SK-N-SH (cell line): ENCODE data around the gene NRCAM. TPM values are rescaled to one million over a fixed set of nuclear protein-coding genes. Genes with fewer than 3 reads are reported as not detected.

ENCODE experiments used
- CTCF ChIA-PET: fragments of 300-600, 350-600 bp; formaldehyde crosslinking; extraction: SDS; loops from one replicate; lab custom pipeline; 2021; lab: Yijun Ruan, JAX
- POLR2A ChIA-PET: fragments of 350-600 bp; sonication (Branson Sonifier 250); formaldehyde crosslinking; extraction: SDS; loops from one replicate; lab custom pipeline; 2020; ENCODE audit warnings: antibody characterized with exemption, inconsistent platforms; lab: Yijun Ruan, JAX
- DNase-seq: peaks from one replicate; pipeline ENCODE4 v3.0.0; 2012
- H2AFZ ChIP-seq: fragments of 200-600 bp; sonication (generic); 2 replicates; pipeline ENCODE4 v1.8.1; 2016; ENCODE audit warnings: antibody characterized with exemption, mild to moderate bottlenecking, low read depth
- H3F3A ChIP-seq: fragments of 200-600 bp; sonication (generic); replicated peaks from 2 replicates; pipeline ENCODE3; 2016; ENCODE audit warnings: antibody characterized with exemption, mild to moderate bottlenecking; ENCODE audit not compliant: insufficient read depth
- H3K27ac ChIP-seq, 2 experiments: fragments of 200-500 bp in 1 of 2; fragments of 200-600 bp in 1 of 2; sonication (Bioruptor generic) in 1 of 2; sonication (generic), shearing (Covaris generic) in 1 of 2; 2 replicates each; pipeline versions ENCODE4 v1.5.1 to v1.6.1; 2014 to 2016; ENCODE audit warnings: low read depth in 2 of 2, inconsistent platforms in 1 of 2, low read length in 1 of 2, mild to moderate bottlenecking in 1 of 2, mixed read lengths in 1 of 2
- H3K27me3 ChIP-seq: fragments of 200-600 bp; sonication (generic), shearing (Covaris generic); 2 replicates; pipeline ENCODE4 v1.6.1; 2016; ENCODE audit warnings: mixed run types; ENCODE audit not compliant: insufficient read depth
- H3K36me3 ChIP-seq, 2 experiments: fragments of 200-500 bp in 1 of 2; fragments of 200-600 bp in 1 of 2; sonication (Bioruptor generic) in 1 of 2; sonication (generic) in 1 of 2; replicated peaks in 1 of 2; 2 replicates each; pipeline versions ENCODE3 to v1.5.1; 2014 to 2016; ENCODE audit warnings: low read length in 1 of 2, mild to moderate bottlenecking in 1 of 2; ENCODE audit not compliant: insufficient read depth in 2 of 2, control insufficient read depth in 1 of 2
- H3K4me1 ChIP-seq, 2 experiments: fragments of 200-500 bp in 1 of 2; fragments of 200-600 bp in 1 of 2; sonication (Bioruptor generic) in 1 of 2; sonication (generic), shearing (Covaris generic) in 1 of 2; 2 replicates each; pipeline versions ENCODE4 v1.5.1 to v1.6.1; 2014 to 2016; ENCODE audit warnings: low read depth in 1 of 2, low read length in 1 of 2, mixed run types in 1 of 2; ENCODE audit not compliant: insufficient read depth in 2 of 2, control insufficient read depth in 1 of 2
- H3K4me2 ChIP-seq: fragments of 200-600 bp; sonication (generic), shearing (Covaris generic); 2 replicates; pipeline ENCODE4 v1.6.1; 2017; ENCODE audit warnings: mixed run types
- H3K4me3 ChIP-seq, 2 experiments: fragments of 200-500 bp in 1 of 2; fragments of 200-600 bp in 1 of 2; sonication (Bioruptor generic) in 1 of 2; sonication (generic), shearing (Covaris generic) in 1 of 2; 2 replicates each; pipeline versions ENCODE4 v1.5.1 to v1.8.1; 2014 to 2016; ENCODE audit warnings: low read depth in 2 of 2, inconsistent platforms in 1 of 2, low read length in 1 of 2, mild to moderate bottlenecking in 1 of 2, mixed read lengths in 1 of 2, moderate library complexity in 1 of 2
- H3K79me2 ChIP-seq: fragments of 200-600 bp; sonication (generic); 2 replicates; pipeline ENCODE4 v1.8.1; 2017; ENCODE audit warnings: mild to moderate bottlenecking; ENCODE audit not compliant: insufficient read depth
- H3K9ac ChIP-seq: fragments of 200-600 bp; sonication (generic); 2 replicates; pipeline ENCODE4 v1.6.1; 2017; ENCODE audit warnings: mixed run types
- H3K9me2 ChIP-seq: fragments of 200-600 bp; sonication (generic); 2 replicates; pipeline ENCODE4 v1.6.1; 2017; ENCODE audit warnings: mixed run types
- H3K9me3 ChIP-seq: fragments of 200-600 bp; sonication (generic); 2 replicates; pipeline ENCODE4 v1.6.1; 2017; ENCODE audit warnings: mixed run types, mild to moderate bottlenecking, moderate library complexity
- H4K20me1 ChIP-seq: fragments of 200-600 bp; sonication (generic); 2 replicates; pipeline ENCODE4 v1.6.1; 2017; ENCODE audit warnings: mild to moderate bottlenecking, mixed run types; ENCODE audit not compliant: insufficient read depth
- ELF1 ChIP-seq: IDR thresholded peaks from 2 replicates; pipeline ENCODE4 v1.4.0; 2012
- EP300 ChIP-seq, 2 experiments: IDR thresholded peaks; 2 replicates each; pipeline versions ENCODE4 v1.4.0 to v1.6.1; 2012; ENCODE audit warnings: borderline replicate concordance in 1 of 2, low read depth in 1 of 2, low read length in 1 of 2
- FOSL2 ChIP-seq: IDR thresholded peaks from 2 replicates; pipeline ENCODE4 v1.4.0; 2012; ENCODE audit warnings: low read depth, mild to moderate bottlenecking, moderate library complexity, borderline replicate concordance
- FOXJ3 ChIP-seq: sonication (generic); formaldehyde crosslinking; IDR thresholded peaks from 2 replicates; pipeline ENCODE4 v1.5.1; 2020; ENCODE audit warnings: mild to moderate bottlenecking, missing genetic modification reagents
- FOXM1 ChIP-seq: IDR thresholded peaks from 2 replicates; pipeline ENCODE4 v1.4.0; 2012; ENCODE audit warnings: low read depth, mild to moderate bottlenecking
- GABPA ChIP-seq: IDR thresholded peaks from 2 replicates; pipeline ENCODE4 v1.4.0; 2012; ENCODE audit warnings: low read depth, mild to moderate bottlenecking
- JUND ChIP-seq: IDR thresholded peaks from 2 replicates; pipeline ENCODE4 v1.4.0; 2012
- MXI1 ChIP-seq: IDR thresholded peaks from 2 replicates; pipeline ENCODE4 v1.6.1; 2012; ENCODE audit warnings: mild to moderate bottlenecking, low read depth, low read length, improper control_type of control experiment
- NRF1 ChIP-seq: IDR thresholded peaks from 2 replicates; pipeline ENCODE4 v1.6.1; 2012; ENCODE audit warnings: low read depth, mild to moderate bottlenecking, low read length
- RAD21 ChIP-seq: IDR thresholded peaks from 2 replicates; pipeline ENCODE4 v1.6.1; 2012; ENCODE audit warnings: mild to moderate bottlenecking, low read length
- RFX5 ChIP-seq: IDR thresholded peaks from 2 replicates; pipeline ENCODE4 v1.6.1; 2012; ENCODE audit warnings: mild to moderate bottlenecking, improper control_type of control experiment, low read length
- TCF12 ChIP-seq: IDR thresholded peaks from 2 replicates; pipeline ENCODE4 v1.4.0; 2012
- WGBS: methylation state at CpG from one replicate; pipeline ENCODE4 v1.1.6; 2017; ENCODE audit warnings: low lambda C conversion rate; 5-methylcytosine and 5-hydroxymethylcytosine counted together
- polyA plus RNA-seq, 3 experiments: library from polyadenylated mRNA; depleted of rRNA; stranded (reverse); fragments of >200 nt; gene quantifications; 2 replicates each; pipeline ENCODE4 v1.2.3, GENCODE V29; 2012
- TF ChIP-seq, protein P1 (sequence below): fragments of 150-350 bp; IDR thresholded peaks from 2 replicates; pipeline ENCODE4 v1.6.1; 2016; ENCODE audit warnings: mild to moderate bottlenecking, low read depth, low read length

Gene NRCAM
- polyA plus RNA-seq, 1 of the 3 experiments (the other 2 are of a cell fraction) = 1.1 TPM

DNA sequence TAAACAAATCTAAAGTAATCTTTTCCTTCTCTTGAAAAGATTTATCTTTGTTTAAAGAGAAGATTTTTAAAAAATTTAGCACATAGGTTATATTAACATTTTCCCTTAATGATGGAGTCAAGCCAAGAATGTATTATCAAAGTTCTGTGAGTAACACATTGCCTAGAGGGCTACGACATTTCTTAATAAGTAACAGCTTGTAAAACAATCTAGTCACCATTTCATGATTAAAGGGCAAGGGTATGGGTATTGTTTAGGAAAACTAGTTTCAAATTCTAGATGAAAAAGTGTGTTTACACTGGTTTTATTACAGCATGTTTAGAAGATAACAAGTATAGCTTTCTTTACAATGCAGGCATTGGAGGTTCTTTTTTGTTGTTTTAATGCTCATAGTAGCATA is 297.5 kb downstream of the NRCAM start:
- POLR2A ChIA-PET = no interaction called here
- Histone ChIP-seq H3K27me3 (no peaks in the 10 kb centered on the region; the same call in 1 of the 2 replicates), H3K9me2 (no peaks in the 10 kb centered on the region), H3K27ac (no peak overlapping the region; a peak in 1 of 4 replicates), H3K79me2 (no peaks in the 10 kb centered on the region)
- no peak for TF ChIP-seq JUND
- no peak for TF ChIP-seq RAD21
- no peak for TF ChIP-seq ELF1
- TF ChIP-seq FOSL2 = no peak
- no peak for TF ChIP-seq NRF1
- TF ChIP-seq MXI1 = no peak
- TF ChIP-seq EP300 (IDR thresholded peaks at IDR 0.05; ENCODE audit: borderline replicate concordance in 1 of 2, low read depth in 1 of 2, low read length in 1 of 2) = no peak
- no peak for TF ChIP-seq RFX5
- no peak for TF ChIP-seq FOXJ3 (CRISPR knock-in tag)
- TF ChIP-seq TCF12 = no peak
- TF ChIP-seq, protein P1, sequence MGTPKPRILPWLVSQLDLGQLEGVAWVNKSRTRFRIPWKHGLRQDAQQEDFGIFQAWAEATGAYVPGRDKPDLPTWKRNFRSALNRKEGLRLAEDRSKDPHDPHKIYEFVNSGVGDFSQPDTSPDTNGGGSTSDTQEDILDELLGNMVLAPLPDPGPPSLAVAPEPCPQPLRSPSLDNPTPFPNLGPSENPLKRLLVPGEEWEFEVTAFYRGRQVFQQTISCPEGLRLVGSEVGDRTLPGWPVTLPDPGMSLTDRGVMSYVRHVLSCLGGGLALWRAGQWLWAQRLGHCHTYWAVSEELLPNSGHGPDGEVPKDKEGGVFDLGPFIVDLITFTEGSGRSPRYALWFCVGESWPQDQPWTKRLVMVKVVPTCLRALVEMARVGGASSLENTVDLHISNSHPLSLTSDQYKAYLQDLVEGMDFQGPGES = no peak
- no peak for TF ChIP-seq FOXM1
- TF ChIP-seq, all 33 proteins: peak for 0
- no peak overlapping the region for H3K4me3 ChIP-seq
- H3K9ac ChIP-seq = no peak overlapping the region
- 27% methylated on average over 1 of the region's 1 CpG for WGBS
- no peaks in the 10 kb centered on the region; a peak in 1 of 4 replicates for H3K4me1 ChIP-seq
- CTCF ChIA-PET = interaction anchor here (1.3 to 3.7 kb wide), 2 partner anchors 13 to 308 kb away, joined by 4 to 30 read pairs; no protein-coding TSS in a partner anchor
- DNase-seq = no peak
- H3F3A ChIP-seq = no peaks in the 10 kb centered on the region
- H2AFZ ChIP-seq = no peak overlapping the region
- H3K4me2 ChIP-seq = no peak overlapping the region
- peaks cover 0 to 11% of the 10 kb centered on the region in 2 experiments for H3K36me3 ChIP-seq
- H3K9me3 ChIP-seq = no peaks in the 10 kb centered on the region
- no peaks in the 10 kb centered on the region for H4K20me1 ChIP-seq

DNA sequence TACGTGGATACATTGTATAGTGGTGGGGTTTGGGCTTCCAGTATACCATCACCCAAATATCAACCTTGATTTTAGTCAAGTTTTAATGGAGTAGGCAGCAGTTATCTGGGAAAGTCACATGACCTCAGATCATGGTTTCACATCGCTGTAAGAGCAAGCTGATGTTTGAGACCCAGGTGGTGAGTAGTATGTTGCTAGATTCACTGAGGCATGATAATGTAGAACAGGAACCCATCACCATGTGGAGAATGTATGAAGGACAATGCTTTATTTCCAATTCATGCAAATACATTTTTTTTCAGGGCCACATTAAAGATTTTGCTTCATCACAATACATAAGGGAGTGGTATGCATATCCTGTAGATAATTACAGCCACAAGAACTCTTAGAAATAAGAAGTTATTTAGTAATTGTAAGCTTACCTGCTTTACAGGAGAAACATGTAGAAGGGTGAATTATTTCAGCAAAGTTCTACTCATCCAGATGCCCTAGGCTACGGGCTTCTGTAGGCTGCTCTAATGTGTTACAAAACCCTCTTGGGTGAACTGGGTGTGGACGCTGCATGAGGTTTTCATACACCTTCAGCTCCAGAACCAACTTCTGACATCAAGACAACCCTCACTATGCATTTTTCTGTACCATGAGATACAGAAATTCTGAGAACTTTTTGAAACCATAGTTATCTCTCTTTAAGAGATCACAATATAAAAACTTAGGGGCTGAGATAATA is 298.5 kb downstream of the NRCAM start:
- Histone ChIP-seq H3K9me3 (no peaks in the 10 kb centered on the region), H3K4me1 (no peaks in the 10 kb centered on the region; a peak in 1 of 4 replicates), H4K20me1 (no peaks in the 10 kb centered on the region), H3F3A (no peaks in the 10 kb centered on the region), H3K27me3 (no peaks in the 10 kb centered on the region; the same call in 1 of the 2 replicates), H3K36me3 (peaks cover 0 to 14% of the 10 kb centered on the region in 2 experiments), H2AFZ (no peak overlapping the region), H3K27ac (no peak overlapping the region), H3K4me2 (no peak overlapping the region), H3K79me2 (no peaks in the 10 kb centered on the region), H3K9ac (no peak overlapping the region), H3K9me2 (no peaks in the 10 kb centered on the region), H3K4me3 (no peak overlapping the region)
- no peak for DNase-seq
- WGBS = 74% methylated on average over 4 of the region's 4 CpGs
- ChIA-PET CTCF (interaction anchor here (0.8 to 3.7 kb wide), 3 partner anchors 12 to 310 kb away, joined by 4 to 30 read pairs (median 4); no protein-coding TSS in a partner anchor), POLR2A (no interaction called here)
- TF ChIP-seq GABPA = no peak
